PC-9 (cell line): ENCODE data around the gene SESN3. TPM values are rescaled to one million over a fixed set of nuclear protein-coding genes. Genes with fewer than 3 reads are reported as not detected.
A peak's percentile ranks its signal among the peaks of the same experiment; 100 is the strongest.

ENCODE experiments used
- BruUV-seq: library from RNA; stranded (reverse); fragments of 400-500 nt; replicated peaks from 2 replicates; lab custom pipeline; 2021; lab: Mats Ljungman, UMichigan
- CTCF ChIA-PET: fragments of 300-600 bp; sonication (Branson Sonifier 250); formaldehyde crosslinking; loops from one replicate; lab custom pipeline; 2022; ENCODE audit warnings: antibody characterized with exemption; lab: Charles Lee
- POLR2A ChIA-PET: fragments of 300-600 bp; sonication (Branson Sonifier 250); formaldehyde crosslinking; loops from one replicate; lab custom pipeline; 2022; ENCODE audit warnings: antibody characterized with exemption; ENCODE audit not compliant: unreplicated experiment; lab: Charles Lee
- DNase-seq, 2 experiments: peaks; one replicate each; pipeline versions ENCODE4 v3.0.0 to v3.0.0-alpha.2; 2015 to 2022; ENCODE audit warnings: mixed read lengths in 1 of 2
- H2AFZ ChIP-seq: fragments of 200-600 bp; sonication (generic); 2 replicates; pipeline ENCODE4 v1.8.1; 2017; ENCODE audit warnings: antibody characterized with exemption
- H3F3A ChIP-seq: fragments of 200-600 bp; sonication (generic); 2 replicates; pipeline ENCODE4 v1.8.1; 2017; ENCODE audit warnings: antibody characterized with exemption, mild to moderate bottlenecking, low read depth; ENCODE audit not compliant: insufficient read depth
- H3K27ac ChIP-seq: fragments of 200-600 bp; sonication (generic); 2 replicates; pipeline ENCODE4 v1.6.1; 2016; ENCODE audit warnings: mixed run types
- H3K27me3 ChIP-seq: fragments of 200-600 bp; sonication (generic); 2 replicates; pipeline ENCODE4 v1.6.1; 2016; ENCODE audit warnings: low read depth, mixed run types; ENCODE audit not compliant: insufficient read depth
- H3K36me3 ChIP-seq: fragments of 200-600 bp; sonication (generic); 2 replicates; pipeline ENCODE4 v1.6.1; 2016; ENCODE audit warnings: low read depth, mixed run types
- H3K4me1 ChIP-seq: fragments of 200-600 bp; sonication (generic); replicated peaks from 2 replicates; pipeline ENCODE4 v1.6.1; 2016; ENCODE audit warnings: mixed run types; ENCODE audit not compliant: insufficient read depth
- H3K4me2 ChIP-seq: fragments of 200-600 bp; sonication (generic); 2 replicates; pipeline ENCODE4 v1.6.1; 2017; ENCODE audit warnings: mixed run types
- H3K4me3 ChIP-seq: fragments of 200-600 bp; sonication (generic); 2 replicates; pipeline ENCODE4 v1.6.1; 2016; ENCODE audit warnings: mixed run types
- H3K79me2 ChIP-seq: fragments of 200-600 bp; sonication (generic); 2 replicates; pipeline ENCODE4 v1.6.1; 2017; ENCODE audit warnings: low read depth, mixed run types
- H3K9me2 ChIP-seq: fragments of 200-600 bp; sonication (generic); 2 replicates; pipeline ENCODE4 v1.8.1; 2017; ENCODE audit warnings: mild to moderate bottlenecking; ENCODE audit not compliant: insufficient read depth
- H3K9me3 ChIP-seq: fragments of 200-600 bp; sonication (generic); 2 replicates; pipeline ENCODE4 v1.8.1; 2016; ENCODE audit warnings: low read depth; ENCODE audit not compliant: insufficient read depth
- H4K20me1 ChIP-seq: fragments of 200-600 bp; sonication (generic); 2 replicates; pipeline ENCODE4 v1.8.1; 2017; ENCODE audit not compliant: insufficient read depth
- EZH2 ChIP-seq: fragments of 200-600 bp; sonication (generic); IDR thresholded peaks from 2 replicates; pipeline ENCODE4 v1.8.0; 2017; ENCODE audit warnings: antibody characterized with exemption, low read depth
- intact Hi-C: fragments of 100-400 bp; cut with micrococcal nuclease; formaldehyde crosslinking; loops from one replicate; pipeline ENCODE4 v1.10.0; 2022; ENCODE audit not compliant: unreplicated experiment
- total RNA-seq: library from RNA; stranded (reverse); gene quantifications from 2 replicates; pipeline ENCODE4 v1.2.3, GENCODE V29; 2021
- TF ChIP-seq, protein P1 (sequence below): fragments of 200-600 bp; sonication (generic); conservative IDR thresholded peaks from 2 replicates; pipeline ENCODE4 v1.6.1; 2017; ENCODE audit warnings: mixed run types, antibody characterized with exemption, mild to moderate bottlenecking, moderate library complexity

The SESN3 gene
- total RNA-seq, 1 experiment from 2014 or later = 0.85 TPM

DNA sequence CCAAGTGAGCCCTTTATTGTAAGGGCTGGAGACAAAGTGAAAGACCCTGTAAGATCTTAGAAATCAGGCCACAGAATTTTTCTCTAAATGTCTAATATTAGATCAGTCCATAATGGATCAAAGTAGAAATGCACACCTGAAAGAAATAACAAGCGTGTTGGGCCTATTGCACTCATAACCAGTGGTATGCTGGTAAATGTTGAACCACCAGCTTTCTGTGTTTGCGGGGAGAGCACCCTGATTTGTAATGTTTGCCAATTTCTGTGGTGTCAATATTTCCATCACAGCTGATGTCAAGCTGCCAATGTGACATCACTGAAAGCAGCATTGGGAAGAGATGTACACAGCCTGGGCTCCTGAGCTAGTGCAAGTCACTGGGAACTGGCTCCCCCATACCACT lies 95.1 kb downstream of the SESN3 start:
- POLR2A ChIA-PET = no interaction called here
- Histone ChIP-seq H3K79me2 (no peaks in the 10 kb centered on the region), H3F3A (peaks cover 12% of the 10 kb centered on the region; the same call in 1 of the 2 replicates), H3K27ac (no peak overlapping the region), H3K9me3 (no peaks in the 10 kb centered on the region), H3K36me3 (no peaks in the 10 kb centered on the region), H3K9me2 (no peaks in the 10 kb centered on the region), H3K4me3 (no peak overlapping the region), H4K20me1 (no peaks in the 10 kb centered on the region), H3K27me3 (no peaks in the 10 kb centered on the region), H2AFZ (no peak overlapping the region), H3K4me1 (peaks cover 25% of the 10 kb centered on the region), H3K4me2 (no peak overlapping the region)
- no peak for DNase-seq
- BruUV-seq = no TSS peak
- intact Hi-C loops = no loop called here
- TF ChIP-seq, protein P1, sequence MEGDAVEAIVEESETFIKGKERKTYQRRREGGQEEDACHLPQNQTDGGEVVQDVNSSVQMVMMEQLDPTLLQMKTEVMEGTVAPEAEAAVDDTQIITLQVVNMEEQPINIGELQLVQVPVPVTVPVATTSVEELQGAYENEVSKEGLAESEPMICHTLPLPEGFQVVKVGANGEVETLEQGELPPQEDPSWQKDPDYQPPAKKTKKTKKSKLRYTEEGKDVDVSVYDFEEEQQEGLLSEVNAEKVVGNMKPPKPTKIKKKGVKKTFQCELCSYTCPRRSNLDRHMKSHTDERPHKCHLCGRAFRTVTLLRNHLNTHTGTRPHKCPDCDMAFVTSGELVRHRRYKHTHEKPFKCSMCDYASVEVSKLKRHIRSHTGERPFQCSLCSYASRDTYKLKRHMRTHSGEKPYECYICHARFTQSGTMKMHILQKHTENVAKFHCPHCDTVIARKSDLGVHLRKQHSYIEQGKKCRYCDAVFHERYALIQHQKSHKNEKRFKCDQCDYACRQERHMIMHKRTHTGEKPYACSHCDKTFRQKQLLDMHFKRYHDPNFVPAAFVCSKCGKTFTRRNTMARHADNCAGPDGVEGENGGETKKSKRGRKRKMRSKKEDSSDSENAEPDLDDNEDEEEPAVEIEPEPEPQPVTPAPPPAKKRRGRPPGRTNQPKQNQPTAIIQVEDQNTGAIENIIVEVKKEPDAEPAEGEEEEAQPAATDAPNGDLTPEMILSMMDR = no peak
- TF ChIP-seq EZH2 = no peak
- CTCF ChIA-PET = interaction anchor here (0.5 to 0.8 kb wide), 2 partner anchors 38 to 1289 kb away, joined by 3 to 6 read pairs; no protein-coding TSS in a partner anchor

GRCh38 chr11:95135155-95135554 lies 95.8 kb downstream of the SESN3 start:
- CTCF ChIA-PET = interaction anchor here (0.5 kb wide), 1 partner anchor 1290 kb away, joined by 3 read pairs; no protein-coding TSS in a partner anchor
- Histone ChIP-seq H3K4me2 (peak overlapping the region; percentile 4; the same call in 1 of the 2 replicates), H3K4me1 (peaks cover 25% of the 10 kb centered on the region), H4K20me1 (no peaks in the 10 kb centered on the region), H3F3A (peaks cover 12% of the 10 kb centered on the region; the same call in 1 of the 2 replicates), H3K27ac (no peak overlapping the region; the same call in 1 of the 2 replicates), H3K9me2 (no peaks in the 10 kb centered on the region), H3K79me2 (no peaks in the 10 kb centered on the region), H3K4me3 (no peak overlapping the region), H3K9me3 (no peaks in the 10 kb centered on the region), H3K27me3 (no peaks in the 10 kb centered on the region), H3K36me3 (no peaks in the 10 kb centered on the region), H2AFZ (no peak overlapping the region)
- DNase-seq = no peak
- intact Hi-C loops = no loop called here
- no TSS peak for BruUV-seq
- POLR2A ChIA-PET = no interaction called here
- no peak for TF ChIP-seq EZH2
- TF ChIP-seq, protein P1 = no peak

DNA sequence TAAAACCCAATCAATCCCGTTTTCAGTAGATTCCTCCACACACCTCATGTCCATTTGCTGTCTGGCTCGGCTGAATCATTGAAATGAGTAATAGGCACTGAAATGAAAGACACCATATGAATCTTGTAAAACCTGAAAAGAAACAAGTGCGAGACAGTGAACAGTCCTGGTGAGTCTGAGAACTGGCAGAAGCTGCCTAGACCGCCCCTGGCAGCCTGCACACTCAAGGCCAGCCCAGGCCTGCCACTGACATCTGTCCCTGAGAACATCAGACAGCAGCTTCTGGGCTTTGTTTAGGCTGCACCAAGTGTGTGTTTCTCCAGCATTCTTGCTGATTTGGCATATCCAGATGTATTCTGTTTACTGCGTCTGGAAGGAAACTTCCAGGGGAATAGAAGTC lies 96.5 kb downstream of the SESN3 start:
- POLR2A ChIA-PET = interaction anchor here (0.5 kb wide), 1 partner anchor 41 kb away, joined by 7 read pairs; no protein-coding TSS in a partner anchor
- Histone ChIP-seq H3K9me2 (no peaks in the 10 kb centered on the region), H3K79me2 (no peaks in the 10 kb centered on the region), H3K9me3 (no peaks in the 10 kb centered on the region), H3K4me1 (peaks cover 25% of the 10 kb centered on the region), H2AFZ (no peak overlapping the region), H3F3A (peaks cover 12% of the 10 kb centered on the region; the same call in 1 of the 2 replicates), H3K36me3 (no peaks in the 10 kb centered on the region), H3K4me2 (peak overlapping the region; percentile 4), H4K20me1 (no peaks in the 10 kb centered on the region), H3K27me3 (no peaks in the 10 kb centered on the region), H3K4me3 (no peak overlapping the region), H3K27ac (peak overlapping the region; percentile 43)
- TF ChIP-seq EZH2 = no peak
- TF ChIP-seq, protein P1 = no peak
- peak; percentile 73 to 94 for DNase-seq
- intact Hi-C loops = loop anchor here (1.0 kb wide), 4 partner anchors 15 to 161 kb away; partner anchors contain the start of genes CWC15 and KDM4D
- BruUV-seq = no TSS peak
- CTCF ChIA-PET = interaction anchor here (0.7 kb wide), 1 partner anchor 66 kb away, joined by 3 read pairs; no protein-coding TSS in a partner anchor
